HCT116 (cell line): ENCODE measurements around the gene LMOD3.

Source experiments
- ATF3 ChIP-seq: IDR thresholded peaks from 2 replicates; pipeline ENCODE4 v1.6.1; 2012
- CTCF ChIP-seq, 3 experiments: fragments of 200-600 bp in 1 of 3; sonication (generic) in 1 of 3; IDR thresholded peaks in 2 of 3; conservative IDR thresholded peaks in 1 of 3; 2 replicates each; pipeline ENCODE4 v1.5.1; 2012 to 2017; ENCODE audit warnings: low read depth in 2 of 3, low read length in 2 of 3, antibody characterized with exemption in 1 of 3, borderline replicate concordance in 1 of 3, control low read depth in 1 of 3, mild to moderate bottlenecking in 1 of 3, mixed read lengths in 1 of 3, mixed run types in 1 of 3, moderate library complexity in 1 of 3; ENCODE audit not compliant: insufficient read depth in 1 of 3
- EZH2 ChIP-seq: fragments of 200-600 bp; sonication (generic); IDR thresholded peaks from 2 replicates; pipeline ENCODE4 v1.6.1; 2017; ENCODE audit warnings: antibody characterized with exemption, mixed run types
- JUND ChIP-seq: IDR thresholded peaks from 2 replicates; pipeline ENCODE4 v1.6.1; 2012
- POLR2A ChIP-seq: IDR thresholded peaks from 2 replicates; pipeline ENCODE4 v1.7.0; 2011; ENCODE audit warnings: borderline replicate concordance; ENCODE audit not compliant: insufficient read depth, insufficient read length; ENCODE audit errors: extremely low read depth
- RAD21 ChIP-seq: IDR thresholded peaks from 2 replicates; pipeline ENCODE4 v1.6.1; 2012; ENCODE audit warnings: low read depth, mild to moderate bottlenecking
- SP1 ChIP-seq: IDR thresholded peaks from 2 replicates; pipeline ENCODE4 v1.6.1; 2012; ENCODE audit warnings: low read depth
- SRF ChIP-seq: IDR thresholded peaks from 2 replicates; pipeline ENCODE4 v1.6.1; 2012; ENCODE audit warnings: low read depth
- TCF7L2 ChIP-seq: IDR thresholded peaks from 2 replicates; pipeline ENCODE4 v1.7.0; 2011; ENCODE audit warnings: borderline replicate concordance, inconsistent platforms; ENCODE audit not compliant: insufficient read depth, insufficient read length; ENCODE audit errors: extremely low read depth

- TF ChIP-seq CTCF (IDR thresholded peaks at IDR 0.05 in 2 of 3, conservative IDR thresholded peaks at IDR 0.05 in 1 of 3; ENCODE audit: borderline replicate concordance in 1 of 3, insufficient read depth in 1 of 3, low read depth in 2 of 3, low read length in 2 of 3) (no peak), SRF (no peak), TCF7L2 (no peak), POLR2A (no peak), SP1 (no peak), JUND (no peak), RAD21 (no peak), EZH2 (no peak), ATF3 (no peak)
These were observed 20.5 kb upstream of the LMOD3 start for GRCh38 chr3:69142797-69143454.
